Astrocyte (in vitro differentiated cells and primary cell): Measurements from ENCODE around the gene DEPP1.

Experiments
- EZH2 ChIP-seq: IDR thresholded peaks from 2 replicates; pipeline ENCODE4 v1.6.1; 2012; ENCODE audit warnings: mild to moderate bottlenecking, low read length, inconsistent platforms; ENCODE audit not compliant: insufficient read depth
- TF ChIP-seq, protein P1 (sequence below): IDR thresholded peaks from 2 replicates; pipeline ENCODE4 v1.5.1; 2011; ENCODE audit warnings: low read depth, mild to moderate bottlenecking, inconsistent platforms, low read length, moderate library complexity; ENCODE audit not compliant: insufficient read depth

GRCh38 chr10:44936314-44936975, 42.2 kb downstream of the DEPP1 start:
- TF ChIP-seq, protein P1, sequence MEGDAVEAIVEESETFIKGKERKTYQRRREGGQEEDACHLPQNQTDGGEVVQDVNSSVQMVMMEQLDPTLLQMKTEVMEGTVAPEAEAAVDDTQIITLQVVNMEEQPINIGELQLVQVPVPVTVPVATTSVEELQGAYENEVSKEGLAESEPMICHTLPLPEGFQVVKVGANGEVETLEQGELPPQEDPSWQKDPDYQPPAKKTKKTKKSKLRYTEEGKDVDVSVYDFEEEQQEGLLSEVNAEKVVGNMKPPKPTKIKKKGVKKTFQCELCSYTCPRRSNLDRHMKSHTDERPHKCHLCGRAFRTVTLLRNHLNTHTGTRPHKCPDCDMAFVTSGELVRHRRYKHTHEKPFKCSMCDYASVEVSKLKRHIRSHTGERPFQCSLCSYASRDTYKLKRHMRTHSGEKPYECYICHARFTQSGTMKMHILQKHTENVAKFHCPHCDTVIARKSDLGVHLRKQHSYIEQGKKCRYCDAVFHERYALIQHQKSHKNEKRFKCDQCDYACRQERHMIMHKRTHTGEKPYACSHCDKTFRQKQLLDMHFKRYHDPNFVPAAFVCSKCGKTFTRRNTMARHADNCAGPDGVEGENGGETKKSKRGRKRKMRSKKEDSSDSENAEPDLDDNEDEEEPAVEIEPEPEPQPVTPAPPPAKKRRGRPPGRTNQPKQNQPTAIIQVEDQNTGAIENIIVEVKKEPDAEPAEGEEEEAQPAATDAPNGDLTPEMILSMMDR = no peak
- no peak for TF ChIP-seq EZH2
